Measurements from ENCODE around the gene PNPLA6. TPM values are rescaled to one million over a fixed set of nuclear protein-coding genes. Genes with fewer than 3 reads are reported as not detected.

PNPLA6 gene
- total and polyA plus RNA-seq, 4 donors: 41.8 to 267 (median 122) TPM

GRCh38 chr19:7516878-7517277, 18.6 kb upstream of the PNPLA6 start:
- no peak for DNase-seq
- 49 to 73% methylated on average over 4 of the region's 4 CpGs for WGBS, 2 donors
- Histone ChIP-seq H3K9me3 (ENCODE audit: control insufficient read depth in 4 of 4, insufficient read depth in 3 of 4, low read length in 3 of 4) (no peaks in the 10 kb centered on the region), H3K4me1 (ENCODE audit: control insufficient read depth in 5 of 5, insufficient read depth in 5 of 5, low read length in 5 of 5) (peaks cover 0 to 23% (median 7%) of the 10 kb centered on the region in 5 donors), H3K4me3 (peak overlapping the region; percentile 53), H3K36me3 (ENCODE audit: control insufficient read depth in 4 of 4, insufficient read depth in 4 of 4, low read length in 4 of 4) (peaks cover 3 to 15% (median 5%) of the 10 kb centered on the region in 4 donors), H3K9ac (ENCODE audit: insufficient read depth in 1 of 2, low read length in 2 of 2) (peak overlapping the region; percentile 71 to 94), H3K27ac (ENCODE audit: low read depth in 1 of 2, low read length in 1 of 2) (peak overlapping the region; percentile 53 to 64), H3K27me3 (ENCODE audit: control insufficient read depth in 3 of 3, insufficient read depth in 3 of 3, low read length in 2 of 3) (no peaks in the 10 kb centered on the region)
- TF ChIP-seq, protein P1, sequence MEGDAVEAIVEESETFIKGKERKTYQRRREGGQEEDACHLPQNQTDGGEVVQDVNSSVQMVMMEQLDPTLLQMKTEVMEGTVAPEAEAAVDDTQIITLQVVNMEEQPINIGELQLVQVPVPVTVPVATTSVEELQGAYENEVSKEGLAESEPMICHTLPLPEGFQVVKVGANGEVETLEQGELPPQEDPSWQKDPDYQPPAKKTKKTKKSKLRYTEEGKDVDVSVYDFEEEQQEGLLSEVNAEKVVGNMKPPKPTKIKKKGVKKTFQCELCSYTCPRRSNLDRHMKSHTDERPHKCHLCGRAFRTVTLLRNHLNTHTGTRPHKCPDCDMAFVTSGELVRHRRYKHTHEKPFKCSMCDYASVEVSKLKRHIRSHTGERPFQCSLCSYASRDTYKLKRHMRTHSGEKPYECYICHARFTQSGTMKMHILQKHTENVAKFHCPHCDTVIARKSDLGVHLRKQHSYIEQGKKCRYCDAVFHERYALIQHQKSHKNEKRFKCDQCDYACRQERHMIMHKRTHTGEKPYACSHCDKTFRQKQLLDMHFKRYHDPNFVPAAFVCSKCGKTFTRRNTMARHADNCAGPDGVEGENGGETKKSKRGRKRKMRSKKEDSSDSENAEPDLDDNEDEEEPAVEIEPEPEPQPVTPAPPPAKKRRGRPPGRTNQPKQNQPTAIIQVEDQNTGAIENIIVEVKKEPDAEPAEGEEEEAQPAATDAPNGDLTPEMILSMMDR (IDR thresholded peaks at IDR 0.05; ENCODE audit: control extremely low read depth, extremely low read depth): no peak
- ATAC-seq (ENCODE audit: insufficient read depth, low FRiP score): no peak

DNA sequence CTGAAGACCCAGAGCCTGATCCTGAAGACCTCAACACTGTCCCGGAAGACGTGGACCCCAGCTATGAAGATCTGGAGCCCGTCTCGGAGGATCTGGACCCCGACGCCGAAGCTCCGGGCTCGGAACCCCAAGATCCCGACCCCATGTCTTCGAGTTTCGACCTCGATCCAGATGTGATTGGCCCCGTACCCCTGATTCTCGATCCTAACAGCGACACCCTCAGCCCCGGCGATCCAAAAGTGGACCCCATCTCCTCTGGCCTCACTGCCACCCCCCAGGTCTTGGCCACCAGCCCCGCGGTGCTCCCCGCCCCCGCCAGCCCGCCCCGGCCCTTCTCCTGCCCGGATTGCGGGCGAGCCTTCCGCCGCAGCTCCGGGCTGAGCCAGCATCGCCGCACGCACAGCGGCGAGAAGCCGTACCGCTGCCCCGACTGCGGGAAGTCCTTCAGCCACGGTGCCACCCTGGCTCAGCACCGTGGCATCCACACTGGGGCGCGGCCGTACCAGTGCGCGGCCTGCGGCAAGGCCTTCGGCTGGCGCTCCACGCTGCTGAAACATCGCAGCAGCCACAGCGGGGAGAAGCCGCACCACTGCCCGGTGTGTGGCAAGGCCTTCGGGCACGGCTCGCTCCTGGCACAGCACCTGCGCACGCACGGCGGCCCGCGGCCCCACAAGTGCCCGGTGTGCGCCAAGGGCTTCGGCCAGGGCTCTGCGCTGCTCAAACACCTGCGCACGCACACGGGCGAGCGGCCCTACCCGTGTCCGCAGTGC, 16.0 kb upstream of the PNPLA6 start:
- no peak for ATAC-seq (ENCODE audit: insufficient read depth, low FRiP score)
- H3K27ac ChIP-seq (ENCODE audit: low read depth in 1 of 2, low read length in 1 of 2): no peak overlapping the region
- H3K4me3 ChIP-seq: no peak overlapping the region
- peaks cover 0 to 36% (median 7%) of the 10 kb centered on the region in 5 donors for H3K4me1 ChIP-seq (ENCODE audit: control insufficient read depth in 5 of 5, insufficient read depth in 5 of 5, low read length in 5 of 5)
- H3K27me3 ChIP-seq (ENCODE audit: control insufficient read depth in 3 of 3, insufficient read depth in 3 of 3, low read length in 2 of 3): no peaks in the 10 kb centered on the region
- TF ChIP-seq, protein P1 (IDR thresholded peaks at IDR 0.05; ENCODE audit: control extremely low read depth, extremely low read depth): no peak
- H3K9ac ChIP-seq (ENCODE audit: insufficient read depth in 1 of 2, low read length in 2 of 2): no peak overlapping the region
- 98% methylated on average over 74 of the region's 74 CpGs for WGBS, 2 donors
- H3K9me3 ChIP-seq (ENCODE audit: control insufficient read depth in 4 of 4, insufficient read depth in 3 of 4, low read length in 3 of 4): no peaks in the 10 kb centered on the region
- H3K36me3 ChIP-seq (ENCODE audit: control insufficient read depth in 4 of 4, insufficient read depth in 4 of 4, low read length in 4 of 4): peaks cover 3 to 18% (median 5%) of the 10 kb centered on the region in 4 donors
- no peak for DNase-seq

DNA sequence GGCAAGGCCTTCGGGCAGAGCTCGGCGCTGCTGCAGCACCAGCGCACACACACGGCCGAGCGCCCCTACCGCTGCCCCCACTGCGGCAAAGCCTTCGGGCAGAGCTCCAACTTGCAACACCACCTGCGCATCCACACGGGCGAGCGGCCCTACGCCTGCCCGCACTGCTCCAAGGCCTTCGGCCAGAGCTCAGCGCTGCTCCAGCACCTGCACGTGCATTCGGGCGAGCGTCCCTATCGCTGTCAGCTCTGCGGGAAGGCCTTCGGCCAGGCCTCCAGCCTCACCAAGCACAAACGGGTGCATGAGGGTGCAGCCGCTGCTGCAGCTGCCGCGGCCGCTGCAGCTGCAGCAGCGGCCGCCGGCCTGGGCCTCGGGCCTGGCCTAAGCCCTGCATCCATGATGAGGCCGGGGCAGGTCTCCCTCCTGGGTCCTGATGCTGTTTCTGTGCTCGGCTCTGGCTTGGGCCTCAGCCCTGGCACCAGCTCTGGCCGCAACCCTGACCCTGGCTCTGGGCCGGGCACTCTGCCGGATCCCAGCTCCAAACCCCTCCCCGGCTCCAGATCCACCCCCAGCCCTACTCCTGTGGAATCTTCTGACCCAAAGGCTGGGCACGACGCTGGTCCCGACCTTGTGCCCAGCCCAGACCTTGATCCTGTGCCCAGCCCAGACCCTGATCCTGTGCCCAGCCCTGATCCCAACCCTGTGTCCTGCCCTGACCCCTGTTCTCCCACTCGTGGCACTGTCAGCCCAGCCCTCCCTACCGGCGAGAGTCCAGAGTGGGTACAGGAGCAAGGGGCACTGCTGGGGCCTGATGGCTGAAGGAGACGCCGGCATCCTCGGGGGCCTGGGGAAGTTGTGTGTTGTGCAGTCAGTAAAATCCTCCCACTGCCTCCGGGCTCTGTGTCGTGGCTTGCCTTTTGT, 15.1 kb upstream of the PNPLA6 start:
- no peak for ATAC-seq (ENCODE audit: insufficient read depth, low FRiP score)

More for the DNA sequence above, 15.1 kb upstream of the PNPLA6 start:
- peaks cover 0 to 28% (median 7%) of the 10 kb centered on the region in 5 donors for H3K4me1 ChIP-seq (ENCODE audit: control insufficient read depth in 5 of 5, insufficient read depth in 5 of 5, low read length in 5 of 5)
- DNase-seq: no peak
- TF ChIP-seq, protein P1 (IDR thresholded peaks at IDR 0.05; ENCODE audit: control extremely low read depth, extremely low read depth): no peak
- H3K9ac ChIP-seq (ENCODE audit: insufficient read depth in 1 of 2, low read length in 2 of 2): no peak overlapping the region
- peaks cover 3 to 26% (median 5%) of the 10 kb centered on the region in 4 donors for H3K36me3 ChIP-seq (ENCODE audit: control insufficient read depth in 4 of 4, insufficient read depth in 4 of 4, low read length in 4 of 4)
- H3K9me3 ChIP-seq (ENCODE audit: control insufficient read depth in 4 of 4, insufficient read depth in 3 of 4, low read length in 3 of 4): no peaks in the 10 kb centered on the region
- no peak overlapping the region for H3K4me3 ChIP-seq
- WGBS, 2 donors: 92 to 96% methylated on average over 51 of the region's 51 CpGs
- H3K27ac ChIP-seq (ENCODE audit: low read depth in 1 of 2, low read length in 1 of 2): no peak overlapping the region
- H3K27me3 ChIP-seq (ENCODE audit: control insufficient read depth in 3 of 3, insufficient read depth in 3 of 3, low read length in 2 of 3): no peaks in the 10 kb centered on the region
